ENCODE measurements around the gene GDF2. TPM values are rescaled to one million over a fixed set of nuclear protein-coding genes. Genes with fewer than 3 reads are reported as not detected.

Gene GDF2
- total RNA-seq, 2 experiments from 2014 or later = not detected

- no peaks in the 10 kb centered on the region for H3K4me1 Mint-ChIP-seq (ENCODE audit: low read depth)
- no peak for DNase-seq
- H3K4me3 Mint-ChIP-seq = no peak overlapping the region
- H3K36me3 Mint-ChIP-seq (ENCODE audit: low read depth) = no peaks in the 10 kb centered on the region
- H3K27ac Mint-ChIP-seq = no peak overlapping the region
- no peaks in the 10 kb centered on the region for H3K9me3 Mint-ChIP-seq
- intact Hi-C loops (cut with micrococcal nuclease) = no loop called here
- H3K27me3 Mint-ChIP-seq (ENCODE audit: low read depth) = no peaks in the 10 kb centered on the region
- CTCF ChIA-PET = no interaction called here
Observed at GRCh38 chr10:47350671-47351640, 28.7 kb downstream of the GDF2 start.

DNA sequence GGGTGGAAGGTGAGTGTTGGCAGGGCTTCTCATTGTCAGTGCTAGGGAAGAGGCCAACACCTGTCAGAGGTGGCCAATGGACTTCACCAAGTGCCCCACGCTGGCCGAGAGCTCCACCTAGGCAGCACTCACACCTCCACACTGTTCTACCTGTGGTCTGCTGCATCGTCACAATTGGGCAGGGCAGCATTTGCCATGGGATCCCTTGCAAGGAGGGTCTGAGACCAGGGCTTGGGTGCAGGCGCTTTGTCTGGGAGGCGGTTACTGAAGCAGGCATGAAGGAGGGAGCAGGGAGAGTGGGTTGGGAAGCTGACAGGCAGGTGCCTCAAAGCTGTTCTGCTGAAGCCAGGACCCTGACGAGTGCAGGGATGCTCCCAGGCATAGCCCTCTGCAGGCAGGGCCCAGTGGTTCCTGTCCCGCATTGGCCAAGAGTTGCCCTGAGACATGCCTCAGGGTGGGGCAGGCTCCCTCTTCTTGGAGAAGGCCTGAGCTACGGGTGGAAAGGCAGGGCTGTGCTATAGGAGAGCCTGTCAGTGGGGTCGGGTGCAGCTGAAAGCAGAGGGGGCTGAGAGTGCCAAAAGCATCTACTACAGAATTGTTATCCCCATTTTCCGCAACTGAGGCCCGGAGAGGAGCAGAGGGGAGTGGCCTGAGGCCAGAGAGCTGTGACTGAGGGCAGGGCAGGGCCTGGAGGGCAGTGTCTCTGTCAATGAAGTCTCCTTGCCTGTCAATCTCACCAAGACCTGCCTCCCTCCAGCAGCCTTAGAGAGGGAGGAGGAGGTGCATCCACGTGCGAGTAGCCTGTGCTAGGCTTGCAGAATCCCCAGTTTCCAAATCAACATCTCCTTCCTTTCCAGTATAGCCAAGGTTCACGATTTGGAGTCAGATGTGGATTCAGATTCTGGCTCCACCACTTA lies 29.9 kb downstream of the GDF2 start:
- no peaks in the 10 kb centered on the region for H3K9me3 Mint-ChIP-seq
- H3K36me3 Mint-ChIP-seq (ENCODE audit: low read depth) = no peaks in the 10 kb centered on the region
- DNase-seq = no peak
- H3K27ac Mint-ChIP-seq = no peak overlapping the region
- H3K4me1 Mint-ChIP-seq (ENCODE audit: low read depth) = no peaks in the 10 kb centered on the region
- intact Hi-C loops (cut with micrococcal nuclease) = no loop called here
- no peak overlapping the region for H3K4me3 Mint-ChIP-seq
- H3K27me3 Mint-ChIP-seq (ENCODE audit: low read depth) = no peaks in the 10 kb centered on the region
- CTCF ChIA-PET = interaction anchor here (2.2 kb wide), 1 partner anchor 12 kb away, joined by 9 read pairs; no protein-coding TSS in a partner anchor

GRCh38 chr10:47353351-47353750 lies 31.1 kb downstream of the GDF2 start:
- DNase-seq = no peak
- Mint-ChIP-seq H3K27me3 (ENCODE audit: low read depth) (no peaks in the 10 kb centered on the region), H3K27ac (no peak overlapping the region), H3K9me3 (no peaks in the 10 kb centered on the region), H3K4me1 (ENCODE audit: low read depth) (no peaks in the 10 kb centered on the region), H3K4me3 (no peak overlapping the region), H3K36me3 (ENCODE audit: low read depth) (no peaks in the 10 kb centered on the region)
- CTCF ChIA-PET = interaction anchor here (0.7 to 2.2 kb wide), 3 partner anchors 8 to 24 kb away, joined by 3 to 9 read pairs (median 5); no protein-coding TSS in a partner anchor
- intact Hi-C loops (cut with micrococcal nuclease) = no loop called here

DNA sequence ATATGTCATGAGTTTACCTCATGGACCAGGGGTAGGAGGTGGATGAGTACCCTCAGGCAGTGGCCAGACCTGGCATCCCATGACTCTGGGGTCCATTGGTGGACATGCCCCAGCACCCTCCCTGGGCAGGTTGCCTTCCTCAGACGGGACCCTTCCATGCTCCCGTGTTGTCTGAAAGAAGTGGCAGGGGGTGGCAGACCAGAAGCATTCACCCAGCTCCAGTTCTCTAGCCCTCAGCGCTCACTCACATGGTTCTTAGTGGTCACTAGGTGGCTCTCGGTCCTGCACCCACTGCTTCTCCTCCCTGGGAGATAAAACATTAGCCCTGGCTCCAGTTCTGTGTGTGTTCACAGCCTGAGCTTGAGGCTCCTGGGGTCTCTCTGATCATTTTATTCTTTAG lies 31.9 kb downstream of the GDF2 start:
- H3K27me3 Mint-ChIP-seq (ENCODE audit: low read depth) = no peaks in the 10 kb centered on the region

DNA sequence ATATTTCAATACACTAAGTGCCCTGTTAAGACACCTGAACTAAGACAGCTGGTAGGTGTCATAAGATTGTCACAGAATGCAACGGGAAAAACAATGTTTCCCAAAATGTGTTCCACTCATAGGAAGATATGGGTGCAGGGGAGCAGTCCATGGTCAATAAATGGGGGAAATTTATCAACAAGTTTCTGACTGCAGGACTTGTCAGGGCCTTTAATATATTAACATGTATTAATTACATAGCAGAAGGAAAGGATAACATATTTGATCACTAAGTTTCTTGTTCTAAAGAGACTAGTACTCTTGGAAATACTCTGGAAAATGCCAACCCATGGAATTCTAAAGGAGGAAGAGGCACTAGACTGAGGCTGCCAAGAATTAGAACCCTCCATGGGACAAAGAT lies 32.6 kb downstream of the GDF2 start:
- CTCF ChIA-PET = no interaction called here
- no peak for DNase-seq
- Mint-ChIP-seq H3K4me1 (ENCODE audit: low read depth) (no peaks in the 10 kb centered on the region), H3K9me3 (no peaks in the 10 kb centered on the region), H3K27me3 (ENCODE audit: low read depth) (no peaks in the 10 kb centered on the region), H3K27ac (no peak overlapping the region), H3K4me3 (no peak overlapping the region), H3K36me3 (ENCODE audit: low read depth) (no peaks in the 10 kb centered on the region)
- intact Hi-C loops (cut with micrococcal nuclease) = no loop called here

More for the DNA sequence above, 31.9 kb downstream of the GDF2 start:
- H3K27ac Mint-ChIP-seq = no peak overlapping the region
- H3K9me3 Mint-ChIP-seq = no peaks in the 10 kb centered on the region
- no peaks in the 10 kb centered on the region for H3K36me3 Mint-ChIP-seq (ENCODE audit: low read depth)
- intact Hi-C loops (cut with micrococcal nuclease) = no loop called here
- no peaks in the 10 kb centered on the region for H3K4me1 Mint-ChIP-seq (ENCODE audit: low read depth)
- H3K4me3 Mint-ChIP-seq = no peak overlapping the region
- CTCF ChIA-PET = no interaction called here
- no peak for DNase-seq

DNA sequence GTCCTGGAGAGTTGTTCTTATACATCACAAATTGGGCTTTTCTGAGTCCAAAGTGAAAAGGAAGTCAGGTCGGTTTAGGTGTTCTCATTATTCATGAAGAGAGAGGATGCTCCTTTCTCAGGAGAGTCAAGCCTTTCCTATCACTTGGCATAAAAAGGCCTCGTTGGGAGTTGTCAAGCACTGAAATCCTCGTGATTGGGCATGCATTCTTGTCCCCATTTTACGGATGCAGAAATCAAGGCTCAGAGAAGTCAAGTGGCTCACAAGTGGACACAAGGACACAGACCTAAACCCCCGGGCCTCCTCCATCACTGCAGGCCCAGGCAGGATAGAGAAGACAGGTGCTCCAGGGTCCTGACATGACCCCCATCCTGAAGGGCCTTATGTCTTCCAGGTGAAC lies 34.5 kb downstream of the GDF2 start:
- CTCF ChIA-PET = no interaction called here
- Mint-ChIP-seq H3K27ac (no peak overlapping the region), H3K27me3 (ENCODE audit: low read depth) (no peaks in the 10 kb centered on the region), H3K36me3 (ENCODE audit: low read depth) (no peaks in the 10 kb centered on the region), H3K4me1 (ENCODE audit: low read depth) (no peaks in the 10 kb centered on the region), H3K9me3 (no peaks in the 10 kb centered on the region), H3K4me3 (no peak overlapping the region)
- no peak for DNase-seq
- intact Hi-C loops (cut with micrococcal nuclease) = no loop called here

- no peaks in the 10 kb centered on the region for H3K9me3 Mint-ChIP-seq
- no peak for DNase-seq
- H3K27ac Mint-ChIP-seq = no peak overlapping the region
- no peaks in the 10 kb centered on the region for H3K27me3 Mint-ChIP-seq (ENCODE audit: low read depth)
- CTCF ChIA-PET = no interaction called here
- H3K4me3 Mint-ChIP-seq = no peak overlapping the region
- intact Hi-C loops (cut with micrococcal nuclease) = no loop called here
- H3K36me3 Mint-ChIP-seq (ENCODE audit: low read depth) = no peaks in the 10 kb centered on the region
- no peaks in the 10 kb centered on the region for H3K4me1 Mint-ChIP-seq (ENCODE audit: low read depth)
Observed at GRCh38 chr10:47357131-47357582, 34.9 kb downstream of the GDF2 start.

- Mint-ChIP-seq H3K27me3 (ENCODE audit: low read depth) (no peaks in the 10 kb centered on the region), H3K4me3 (no peak overlapping the region), H3K9me3 (no peaks in the 10 kb centered on the region), H3K4me1 (ENCODE audit: low read depth) (no peaks in the 10 kb centered on the region), H3K36me3 (ENCODE audit: low read depth) (no peaks in the 10 kb centered on the region), H3K27ac (no peak overlapping the region)
- intact Hi-C loops (cut with micrococcal nuclease) = no loop called here
- CTCF ChIA-PET = no interaction called here
- no peak for DNase-seq
Observed at GRCh38 chr10:47357911-47358310, 35.7 kb downstream of the GDF2 start.

DNA sequence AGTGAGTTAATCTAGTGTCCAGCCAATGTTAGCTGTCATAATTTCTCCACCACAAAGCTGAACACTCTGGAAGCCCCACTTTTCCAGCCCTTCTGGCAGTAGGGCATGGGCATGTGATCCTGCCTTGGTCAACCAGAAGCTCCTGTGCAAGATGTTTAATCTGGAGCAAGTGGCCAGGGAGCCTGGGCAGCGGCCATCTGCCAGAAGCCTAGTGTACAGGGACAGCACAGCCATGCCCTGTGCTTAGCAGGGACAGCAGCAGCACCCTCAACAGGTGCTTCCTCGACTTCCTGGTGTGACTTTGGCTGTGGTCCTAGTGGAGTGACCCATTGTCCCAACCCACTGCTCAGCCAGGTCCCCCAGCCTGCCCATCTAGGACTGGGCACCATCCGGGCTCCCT lies 36.2 kb downstream of the GDF2 start:
- intact Hi-C loops (cut with micrococcal nuclease) = no loop called here
- Mint-ChIP-seq H3K4me1 (ENCODE audit: low read depth) (no peaks in the 10 kb centered on the region), H3K36me3 (ENCODE audit: low read depth) (no peaks in the 10 kb centered on the region), H3K27me3 (ENCODE audit: low read depth) (no peaks in the 10 kb centered on the region), H3K4me3 (no peak overlapping the region), H3K9me3 (no peaks in the 10 kb centered on the region), H3K27ac (no peak overlapping the region)
- CTCF ChIA-PET = interaction anchor here (1.1 kb wide), 1 partner anchor 276 kb away, joined by 3 read pairs; no protein-coding TSS in a partner anchor
- DNase-seq = no peak

GRCh38 chr10:47359101-47359500 lies 36.8 kb downstream of the GDF2 start:
- CTCF ChIA-PET = interaction anchor here (0.6 to 1.6 kb wide), 3 partner anchors 19 to 334 kb away, joined by 3 to 4 read pairs (median 3); no protein-coding TSS in a partner anchor
- no peaks in the 10 kb centered on the region for H3K36me3 Mint-ChIP-seq (ENCODE audit: low read depth)
- H3K9me3 Mint-ChIP-seq = no peaks in the 10 kb centered on the region
- no peaks in the 10 kb centered on the region for H3K4me1 Mint-ChIP-seq (ENCODE audit: low read depth)
- no peak for DNase-seq
- no peak overlapping the region for H3K4me3 Mint-ChIP-seq
- H3K27ac Mint-ChIP-seq = no peak overlapping the region
- intact Hi-C loops (cut with micrococcal nuclease) = no loop called here
- no peaks in the 10 kb centered on the region for H3K27me3 Mint-ChIP-seq (ENCODE audit: low read depth)

- no peaks in the 10 kb centered on the region for H3K36me3 Mint-ChIP-seq (ENCODE audit: low read depth)
- CTCF ChIA-PET = interaction anchor here (1.6 kb wide), 1 partner anchor 334 kb away, joined by 4 read pairs; no protein-coding TSS in a partner anchor
- no peaks in the 10 kb centered on the region for H3K4me1 Mint-ChIP-seq (ENCODE audit: low read depth)
- H3K9me3 Mint-ChIP-seq = no peaks in the 10 kb centered on the region
- H3K27ac Mint-ChIP-seq = no peak overlapping the region
- H3K4me3 Mint-ChIP-seq = no peak overlapping the region
- intact Hi-C loops (cut with micrococcal nuclease) = no loop called here
- H3K27me3 Mint-ChIP-seq (ENCODE audit: low read depth) = no peaks in the 10 kb centered on the region
- DNase-seq = no peak
Observed at GRCh38 chr10:47359626-47360418, 37.6 kb downstream of the GDF2 start.

Measured in activated naive CD4-positive, alpha-beta T cell treated with anti-CD3 and anti-CD28 coated beads for 36 hours (primary cell).